HepG2 (cell line): ENCODE results near the gene CFL1. TPM values are rescaled to one million over a fixed set of nuclear protein-coding genes. Genes with fewer than 3 reads are reported as not detected.

Source experiments
- AHDC1 ChIP-seq: sonication (generic); formaldehyde crosslinking; IDR thresholded peaks from 2 replicates; pipeline ENCODE4 v1.5.1; 2020; ENCODE audit warnings: mild to moderate bottlenecking, missing genetic modification reagents, borderline replicate concordance
- ARNTL ChIP-seq: sonication (generic); formaldehyde crosslinking; IDR thresholded peaks from 2 replicates; pipeline ENCODE4 v1.4.0; 2020; ENCODE audit warnings: mild to moderate bottlenecking, missing genetic modification reagents
- CBX2 ChIP-seq, 2 experiments: fragments of 200-600 bp in 1 of 2; sonication (generic); formaldehyde crosslinking in 1 of 2; IDR thresholded peaks; 2 replicates each; pipeline versions ENCODE4 v1.7.0 to v1.8.1; 2018 to 2022; ENCODE audit warnings: low read depth in 2 of 2, low read length in 1 of 2, mild to moderate bottlenecking in 1 of 2, missing genetic modification reagents in 1 of 2
- CREB3 ChIP-seq: sonication (generic); formaldehyde crosslinking; IDR thresholded peaks from 2 replicates; pipeline ENCODE4 v1.5.0; 2020; ENCODE audit warnings: missing genetic modification reagents
- DDIT3 ChIP-seq: sonication (generic); formaldehyde crosslinking; IDR thresholded peaks from 2 replicates; pipeline ENCODE4 v1.4.0; 2020; ENCODE audit warnings: mild to moderate bottlenecking, missing genetic modification reagents
- HIC2 ChIP-seq: sonication (generic); formaldehyde crosslinking; IDR thresholded peaks from 2 replicates; pipeline ENCODE4 v1.9.0; 2022; ENCODE audit warnings: low read depth, missing genetic modification reagents
- KDM5A ChIP-seq: fragments of 200-600 bp; sonication (generic); IDR thresholded peaks from 2 replicates; pipeline ENCODE4 v1.7.0; 2018; ENCODE audit warnings: antibody characterized with exemption, mild to moderate bottlenecking, low read length, borderline replicate concordance
- MAX ChIP-seq: IDR thresholded peaks from 2 replicates; pipeline ENCODE4 v1.6.1; 2012; ENCODE audit warnings: inconsistent platforms
- MAZ ChIP-seq, 2 experiments: sonication (generic) in 1 of 2; formaldehyde crosslinking in 1 of 2; IDR thresholded peaks; 2 replicates each; pipeline versions ENCODE4 v1.5.0 to v1.6.1; 2012 to 2020; ENCODE audit warnings: low read depth in 2 of 2, mild to moderate bottlenecking in 2 of 2, borderline replicate concordance in 1 of 2, improper control_type of control experiment in 1 of 2, low read length in 1 of 2, missing genetic modification reagents in 1 of 2, moderate library complexity in 1 of 2
- PRDM4 ChIP-seq: sonication (generic); formaldehyde crosslinking; IDR thresholded peaks from 2 replicates; pipeline ENCODE4 v1.9.0; 2021; ENCODE audit warnings: missing genetic modification reagents, borderline replicate concordance
- SATB2 ChIP-seq: sonication (generic); formaldehyde crosslinking; IDR thresholded peaks from 2 replicates; pipeline ENCODE4 v1.5.0; 2020; ENCODE audit warnings: missing genetic modification reagents
- SP2 ChIP-seq: sonication (generic); formaldehyde crosslinking; IDR thresholded peaks from 2 replicates; pipeline ENCODE4 v1.5.1; 2020; ENCODE audit warnings: mild to moderate bottlenecking, missing genetic modification reagents
- XRCC5 ChIP-seq: fragments of 200-400 bp; formaldehyde crosslinking; optimal IDR thresholded peaks from 2 replicates; pipeline ENCODE3; 2017; ENCODE audit warnings: mild to moderate bottlenecking, low read length
- YY1 ChIP-seq: IDR thresholded peaks from 2 replicates; pipeline ENCODE4 v1.6.1; 2011; ENCODE audit warnings: low read length, low read depth, moderate library complexity, mild to moderate bottlenecking; ENCODE audit not compliant: insufficient read depth, insufficient replicate concordance
- ZC3H13 ChIP-seq: sonication (generic); formaldehyde crosslinking; IDR thresholded peaks from 2 replicates; pipeline ENCODE4 v1.8.1; 2023; ENCODE audit warnings: mild to moderate bottlenecking, missing genetic modification reagents, moderate library complexity
- ZNF616 ChIP-seq: sonication (generic); formaldehyde crosslinking; IDR thresholded peaks from 2 replicates; pipeline ENCODE4 v1.5.0; 2020; ENCODE audit warnings: low read depth, mild to moderate bottlenecking, missing genetic modification reagents
- polyA plus RNA-seq, 8 experiments: library from polyadenylated mRNA; depleted of rRNA in 3 of 8; stranded (reverse) in 7 of 8; unstranded in 1 of 8; fragments of >200 nt; fragmentation: Illumina TruSeq in 4 of 8; extraction: Trizol in 4 of 8; gene quantifications; 2 replicates each; pipeline versions ENCODE4 v1.2.1 to v1.2.3, GENCODE V29; 2011 to 2016; ENCODE audit warnings: low read depth in 4 of 8, missing spikeins in 1 of 8, mixed read lengths in 1 of 8; ENCODE audit not compliant: insufficient read depth in 1 of 8
- total RNA-seq, 5 experiments: library from RNA; depleted of rRNA; stranded (reverse); fragments of >200 nt; fragmentation: Illumina TruSeq; extraction: Trizol; gene quantifications; 2 replicates each; pipeline ENCODE4 v1.2.3, GENCODE V29; 2016; ENCODE audit warnings: low read depth in 1 of 5

The CFL1 gene
- total and polyA plus RNA-seq, 2 of the 13 experiments (the other 11 are each of a cell fraction or from before 2014, with no cell fraction given): 379 to 383 TPM

- TF ChIP-seq PRDM4 (no peak), YY1 (peak; percentile 15), SATB2 (CRISPR knock-in tag) (no peak), ARNTL (no peak), CBX2 (IDR thresholded peaks at IDR 0.05; ENCODE audit: low read depth, low read length) (no peak), CBX2 (CRISPR knock-in tag; IDR thresholded peaks at IDR 0.05; ENCODE audit: low read depth) (no peak), MAZ (IDR thresholded peaks at IDR 0.05; ENCODE audit: borderline replicate concordance, low read depth, low read length) (0 out of 2 replicates have a peak, but pooled peaks have one; percentile 81), MAZ (CRISPR knock-in tag; IDR thresholded peaks at IDR 0.05; ENCODE audit: low read depth) (peak; percentile 30), AHDC1 (CRISPR knock-in tag) (no peak), DDIT3 (no peak), ZNF616 (no peak), CREB3 (CRISPR knock-in tag) (no peak), XRCC5 (no peak), MAX (peak; percentile 50; the same call in 1 of the 2 replicates), KDM5A (no peak), HIC2 (CRISPR knock-in tag) (no peak), ZC3H13 (CRISPR knock-in tag) (no peak), SP2 (CRISPR knock-in tag) (no peak)
Observed at GRCh38 chr11:65859095-65859811, 1.3 kb upstream of the CFL1 start (continued).
